ENCODE results near the gene LAG3.

The LAG3 gene

GRCh38 chr12:6821591-6822425, 49.5 kb downstream of the LAG3 start, which contains the start of gene GPR162:
GPR162 (plus strand) TSS chr12:6821821; CDS start chr12:6823899, 2,078 bp downstream.
- TF ChIP-seq CTCF (IDR thresholded peaks at IDR 0.05; ENCODE audit: extremely low read depth, insufficient read depth, missing control alignments), result no peak
- in situ Hi-C loops (cut with MboI; ENCODE audit: low pct_unique_long_range_greater_than_20kb, low sequenced_read_pairs, unreplicated experiment), result no loop called here
- no peak for DNase-seq (ENCODE audit: low spot score)

GRCh38 chr12:6822426-6823135, 50.3 kb downstream of the LAG3 start:
- in situ Hi-C loops (cut with MboI; ENCODE audit: low pct_unique_long_range_greater_than_20kb, low sequenced_read_pairs, unreplicated experiment), result no loop called here
- no peak for DNase-seq (ENCODE audit: low spot score)
- no peak for TF ChIP-seq CTCF (IDR thresholded peaks at IDR 0.05; ENCODE audit: extremely low read depth, insufficient read depth, missing control alignments)

GRCh38 chr12:6823182-6824084, 51.1 kb downstream of the LAG3 start:
- no peak for DNase-seq (ENCODE audit: low spot score)
- no peak for TF ChIP-seq CTCF (IDR thresholded peaks at IDR 0.05; ENCODE audit: extremely low read depth, insufficient read depth, missing control alignments)
- in situ Hi-C loops (cut with MboI; ENCODE audit: low pct_unique_long_range_greater_than_20kb, low sequenced_read_pairs, unreplicated experiment), result no loop called here

- in situ Hi-C loops (cut with MboI; ENCODE audit: low pct_unique_long_range_greater_than_20kb, low sequenced_read_pairs, unreplicated experiment), result no loop called here
- DNase-seq (ENCODE audit: low spot score), result no peak
- TF ChIP-seq CTCF (IDR thresholded peaks at IDR 0.05; ENCODE audit: extremely low read depth, insufficient read depth, missing control alignments), result no peak
These were observed 51.9 kb downstream of the LAG3 start for GRCh38 chr12:6824085-6824775.

- no peak for DNase-seq (ENCODE audit: low spot score)
- TF ChIP-seq CTCF (IDR thresholded peaks at IDR 0.05; ENCODE audit: extremely low read depth, insufficient read depth, missing control alignments), result no peak
- in situ Hi-C loops (cut with MboI; ENCODE audit: low pct_unique_long_range_greater_than_20kb, low sequenced_read_pairs, unreplicated experiment), result no loop called here
These were observed 52.6 kb downstream of the LAG3 start for GRCh38 chr12:6824901-6825381.

Data from GM13977 (cell line).